Measurements from ENCODE around the gene SYNPO2L.
A peak's percentile ranks its signal among the peaks of the same experiment; 100 is the strongest.

The SYNPO2L gene

GRCh38 chr10:73647211-73647874 is 8.5 kb downstream of the SYNPO2L start:
- Histone ChIP-seq H3K27ac (ENCODE audit: low read length) (no peak overlapping the region), H3K27me3 (ENCODE audit: low read depth, low read length) (no peaks in the 10 kb centered on the region), H3K36me3 (ENCODE audit: control insufficient read depth in 1 of 2, insufficient read depth in 2 of 2, low read length in 2 of 2) (no peaks in the 10 kb centered on the region), H3K4me3 (ENCODE audit: low read depth in 1 of 2, low read length in 2 of 2) (peak overlapping the region; percentile 68 to 93), H3K9me3 (ENCODE audit: control insufficient read depth in 1 of 2, low read length in 2 of 2) (no peaks in the 10 kb centered on the region), H3K4me1 (ENCODE audit: control insufficient read depth in 1 of 2, insufficient read depth in 2 of 2, low read length in 2 of 2) (peaks cover 0 to 17% of the 10 kb centered on the region in 2 donors)

GRCh38 chr10:73646598-73647041 is 9.2 kb downstream of the SYNPO2L start:
- no peak overlapping the region for H3K4me3 ChIP-seq (ENCODE audit: low read depth in 1 of 2, low read length in 2 of 2)

GRCh38 chr10:73645251-73645650 is 10.6 kb downstream of the SYNPO2L start:
- H3K4me1 ChIP-seq (ENCODE audit: control insufficient read depth in 1 of 2, insufficient read depth in 2 of 2, low read length in 2 of 2), result peaks cover 0 to 17% of the 10 kb centered on the region in 2 donors
- H3K27ac ChIP-seq (ENCODE audit: low read length), result no peak overlapping the region
- H3K9me3 ChIP-seq (ENCODE audit: control insufficient read depth in 1 of 2, low read length in 2 of 2), result no peaks in the 10 kb centered on the region
- no peaks in the 10 kb centered on the region for H3K36me3 ChIP-seq (ENCODE audit: control insufficient read depth in 1 of 2, insufficient read depth in 2 of 2, low read length in 2 of 2)
- H3K4me3 ChIP-seq (ENCODE audit: low read depth in 1 of 2, low read length in 2 of 2), result no peak overlapping the region
- H3K27me3 ChIP-seq (ENCODE audit: low read depth, low read length), result no peaks in the 10 kb centered on the region

More at GRCh38 chr10:73646598-73647041, 9.2 kb downstream of the SYNPO2L start:
- Histone ChIP-seq H3K4me1 (ENCODE audit: control insufficient read depth in 1 of 2, insufficient read depth in 2 of 2, low read length in 2 of 2) (peaks cover 0 to 17% of the 10 kb centered on the region in 2 donors), H3K27ac (ENCODE audit: low read length) (no peak overlapping the region), H3K27me3 (ENCODE audit: low read depth, low read length) (no peaks in the 10 kb centered on the region), H3K9me3 (ENCODE audit: control insufficient read depth in 1 of 2, low read length in 2 of 2) (no peaks in the 10 kb centered on the region), H3K36me3 (ENCODE audit: control insufficient read depth in 1 of 2, insufficient read depth in 2 of 2, low read length in 2 of 2) (no peaks in the 10 kb centered on the region)

GRCh38 chr10:73644767-73645166 is 11.1 kb downstream of the SYNPO2L start:
- Histone ChIP-seq H3K4me3 (ENCODE audit: low read depth in 1 of 2, low read length in 2 of 2) (no peak overlapping the region), H3K36me3 (ENCODE audit: control insufficient read depth in 1 of 2, insufficient read depth in 2 of 2, low read length in 2 of 2) (no peaks in the 10 kb centered on the region), H3K27me3 (ENCODE audit: low read depth, low read length) (no peaks in the 10 kb centered on the region), H3K27ac (ENCODE audit: low read length) (no peak overlapping the region), H3K4me1 (ENCODE audit: control insufficient read depth in 1 of 2, insufficient read depth in 2 of 2, low read length in 2 of 2) (peaks cover 0 to 17% of the 10 kb centered on the region in 2 donors), H3K9me3 (ENCODE audit: control insufficient read depth in 1 of 2, low read length in 2 of 2) (no peaks in the 10 kb centered on the region)

- H3K27ac ChIP-seq (ENCODE audit: low read length), result no peak overlapping the region
- no peaks in the 10 kb centered on the region for H3K27me3 ChIP-seq (ENCODE audit: low read depth, low read length)
- H3K4me1 ChIP-seq (ENCODE audit: control insufficient read depth in 1 of 2, insufficient read depth in 2 of 2, low read length in 2 of 2), result peaks cover 0 to 17% of the 10 kb centered on the region in 2 donors
- no peaks in the 10 kb centered on the region for H3K36me3 ChIP-seq (ENCODE audit: control insufficient read depth in 1 of 2, insufficient read depth in 2 of 2, low read length in 2 of 2)
- H3K9me3 ChIP-seq (ENCODE audit: control insufficient read depth in 1 of 2, low read length in 2 of 2), result no peaks in the 10 kb centered on the region
- H3K4me3 ChIP-seq (ENCODE audit: low read depth in 1 of 2, low read length in 2 of 2), result no peak overlapping the region
Observed at GRCh38 chr10:73644015-73644743, 11.7 kb downstream of the SYNPO2L start.

GRCh38 chr10:73643362-73643761 is 12.5 kb downstream of the SYNPO2L start:
- no peaks in the 10 kb centered on the region for H3K27me3 ChIP-seq (ENCODE audit: low read depth, low read length)
- no peak overlapping the region for H3K4me3 ChIP-seq (ENCODE audit: low read depth in 1 of 2, low read length in 2 of 2)
- no peaks in the 10 kb centered on the region for H3K9me3 ChIP-seq (ENCODE audit: control insufficient read depth in 1 of 2, low read length in 2 of 2)
- H3K27ac ChIP-seq (ENCODE audit: low read length), result no peak overlapping the region
- H3K36me3 ChIP-seq (ENCODE audit: control insufficient read depth in 1 of 2, insufficient read depth in 2 of 2, low read length in 2 of 2), result no peaks in the 10 kb centered on the region
- peaks cover 0 to 9% of the 10 kb centered on the region in 2 donors for H3K4me1 ChIP-seq (ENCODE audit: control insufficient read depth in 1 of 2, insufficient read depth in 2 of 2, low read length in 2 of 2)

GRCh38 chr10:73641328-73642060 is 14.3 kb downstream of the SYNPO2L start, which contains the start of gene MYOZ1:
Gene MYOZ1 (minus strand): TSS chr10:73641474. CDS start chr10:73640017, 1,457 bp downstream.
- H3K36me3 ChIP-seq (ENCODE audit: control insufficient read depth in 1 of 2, insufficient read depth in 2 of 2, low read length in 2 of 2), result no peaks in the 10 kb centered on the region
- no peaks in the 10 kb centered on the region for H3K9me3 ChIP-seq (ENCODE audit: control insufficient read depth in 1 of 2, low read length in 2 of 2)
- H3K4me1 ChIP-seq (ENCODE audit: control insufficient read depth in 1 of 2, insufficient read depth in 2 of 2, low read length in 2 of 2), result no peaks in the 10 kb centered on the region
- no peaks in the 10 kb centered on the region for H3K27me3 ChIP-seq (ENCODE audit: low read depth, low read length)
- no peak within 1 kb of the TSS for H3K4me3 ChIP-seq (ENCODE audit: low read depth in 1 of 2, low read length in 2 of 2)
- no peak within 1 kb of the TSS for H3K27ac ChIP-seq (ENCODE audit: low read length)

GRCh38 chr10:73639286-73639685 is 16.5 kb downstream of the SYNPO2L start:
- H3K9me3 ChIP-seq (ENCODE audit: control insufficient read depth in 1 of 2, low read length in 2 of 2), result no peaks in the 10 kb centered on the region
- no peak overlapping the region for H3K4me3 ChIP-seq (ENCODE audit: low read depth in 1 of 2, low read length in 2 of 2)
- H3K27me3 ChIP-seq (ENCODE audit: low read depth, low read length), result no peaks in the 10 kb centered on the region
- no peaks in the 10 kb centered on the region for H3K4me1 ChIP-seq (ENCODE audit: control insufficient read depth in 1 of 2, insufficient read depth in 2 of 2, low read length in 2 of 2)
- no peak overlapping the region for H3K27ac ChIP-seq (ENCODE audit: low read length)
- H3K36me3 ChIP-seq (ENCODE audit: control insufficient read depth in 1 of 2, insufficient read depth in 2 of 2, low read length in 2 of 2), result no peaks in the 10 kb centered on the region

- Histone ChIP-seq H3K4me1 (ENCODE audit: control insufficient read depth in 1 of 2, insufficient read depth in 2 of 2, low read length in 2 of 2) (no peaks in the 10 kb centered on the region), H3K4me3 (ENCODE audit: low read depth in 1 of 2, low read length in 2 of 2) (no peak overlapping the region), H3K9me3 (ENCODE audit: control insufficient read depth in 1 of 2, low read length in 2 of 2) (no peaks in the 10 kb centered on the region), H3K27ac (ENCODE audit: low read length) (no peak overlapping the region), H3K27me3 (ENCODE audit: low read depth, low read length) (no peaks in the 10 kb centered on the region), H3K36me3 (ENCODE audit: control insufficient read depth in 1 of 2, insufficient read depth in 2 of 2, low read length in 2 of 2) (no peaks in the 10 kb centered on the region)
Observed at GRCh38 chr10:73635781-73636180, 20.0 kb downstream of the SYNPO2L start.

- no peaks in the 10 kb centered on the region for H3K36me3 ChIP-seq (ENCODE audit: control insufficient read depth in 1 of 2, insufficient read depth in 2 of 2, low read length in 2 of 2)
- H3K27me3 ChIP-seq (ENCODE audit: low read depth, low read length), result no peaks in the 10 kb centered on the region
- no peaks in the 10 kb centered on the region for H3K9me3 ChIP-seq (ENCODE audit: control insufficient read depth in 1 of 2, low read length in 2 of 2)
- no peak overlapping the region for H3K4me3 ChIP-seq (ENCODE audit: low read depth in 1 of 2, low read length in 2 of 2)
- H3K4me1 ChIP-seq (ENCODE audit: control insufficient read depth in 1 of 2, insufficient read depth in 2 of 2, low read length in 2 of 2), result no peaks in the 10 kb centered on the region
- H3K27ac ChIP-seq (ENCODE audit: low read length), result no peak overlapping the region
Observed at GRCh38 chr10:73634421-73634820, 21.4 kb downstream of the SYNPO2L start.

GRCh38 chr10:73629165-73629564 is 26.7 kb downstream of the SYNPO2L start:
- Histone ChIP-seq H3K4me3 (ENCODE audit: low read depth in 1 of 2, low read length in 2 of 2) (no peak overlapping the region), H3K27me3 (ENCODE audit: low read depth, low read length) (no peaks in the 10 kb centered on the region), H3K36me3 (ENCODE audit: control insufficient read depth in 1 of 2, insufficient read depth in 2 of 2, low read length in 2 of 2) (no peaks in the 10 kb centered on the region), H3K4me1 (ENCODE audit: control insufficient read depth in 1 of 2, insufficient read depth in 2 of 2, low read length in 2 of 2) (peaks cover 0 to 4% of the 10 kb centered on the region in 2 donors), H3K9me3 (ENCODE audit: control insufficient read depth in 1 of 2, low read length in 2 of 2) (no peaks in the 10 kb centered on the region), H3K27ac (ENCODE audit: low read length) (no peak overlapping the region)

All from muscle layer of duodenum (tissue), 2 donors.